Measurements from ENCODE around the gene PARD6B.

- no peak for TF ChIP-seq POLR2A (IDR thresholded peaks at IDR 0.05)
- no peak for TF ChIP-seq CTCF (IDR thresholded peaks at IDR 0.05)
These were observed 3.4 kb upstream of the PARD6B start for GRCh38 chr20:50727792-50728485.

All from prostate gland (tissue), 2 donors.